OCI-LY7 (cell line): ENCODE measurements around the gene SMIM35. TPM values are rescaled to one million over a fixed set of nuclear protein-coding genes. Genes with fewer than 3 reads are reported as not detected.

Experiments
- BruUV-seq: library from RNA; stranded (reverse); fragments of 400-500 nt; replicated peaks from 2 replicates; lab custom pipeline; 2021; lab: Mats Ljungman, UMichigan
- CTCF ChIA-PET: fragments of 300-600 bp; sonication (Branson Sonifier 250); formaldehyde crosslinking; loops from one replicate; lab custom pipeline; 2022; ENCODE audit warnings: antibody characterized with exemption; ENCODE audit not compliant: unreplicated experiment; lab: Charles Lee
- POLR2A ChIA-PET: fragments of 300-600 bp; sonication (Branson Sonifier 250); formaldehyde crosslinking; loops from one replicate; lab custom pipeline; 2022; ENCODE audit warnings: antibody characterized with exemption; lab: Charles Lee
- DNase-seq: peaks from one replicate; pipeline ENCODE4 v3.0.0-alpha.2; 2015; ENCODE audit warnings: low spot score
- H2AFZ ChIP-seq: fragments of 200-600 bp; sonication (generic), shearing (Covaris generic); 2 replicates; pipeline ENCODE4 v1.6.1; 2014; ENCODE audit warnings: mild to moderate bottlenecking, antibody characterized with exemption, low read length, moderate library complexity
- H3K27ac ChIP-seq: fragments of 200-600 bp; sonication (generic); 2 replicates; pipeline ENCODE4 v1.5.1; 2014; ENCODE audit warnings: mixed run types, low read depth, mild to moderate bottlenecking, moderate library complexity, low read length, inconsistent platforms; ENCODE audit not compliant: poor library complexity, severe bottlenecking
- H3K36me3 ChIP-seq: fragments of 200-600 bp; sonication (generic); 2 replicates; pipeline ENCODE4 v1.6.1; 2014; ENCODE audit warnings: mild to moderate bottlenecking, antibody characterized with exemption, low read length, moderate library complexity, mixed read lengths; ENCODE audit not compliant: insufficient read depth
- H3K4me1 ChIP-seq: fragments of 200-600 bp; sonication (generic); 2 replicates; pipeline ENCODE4 v1.5.1; 2014; ENCODE audit warnings: mild to moderate bottlenecking, low read length; ENCODE audit not compliant: insufficient read depth, poor library complexity, severe bottlenecking
- H3K4me2 ChIP-seq: fragments of 200-600 bp; sonication (generic); 2 replicates; pipeline ENCODE4 v1.6.1; 2014; ENCODE audit warnings: mild to moderate bottlenecking, low read length
- H3K4me3 ChIP-seq: fragments of 200-600 bp; sonication (generic); 2 replicates; pipeline ENCODE4 v1.5.1; 2014; ENCODE audit warnings: mild to moderate bottlenecking, low read depth, low read length; ENCODE audit not compliant: poor library complexity, severe bottlenecking
- H3K79me2 ChIP-seq: fragments of 200-600 bp; sonication (generic); 2 replicates; pipeline ENCODE4 v1.6.1; 2016; ENCODE audit warnings: low read depth, mild to moderate bottlenecking, low read length, moderate library complexity, mixed read lengths; ENCODE audit not compliant: insufficient read depth
- H3K9me2 ChIP-seq: fragments of 200-600 bp; sonication (generic); 2 replicates; pipeline ENCODE4 v1.6.1; 2016; ENCODE audit warnings: mild to moderate bottlenecking, low read length, mixed read lengths; ENCODE audit not compliant: insufficient read depth
- H3K9me3 ChIP-seq: fragments of 200-600 bp; sonication (generic); 2 replicates; pipeline ENCODE4 v1.6.1; 2014; ENCODE audit warnings: mild to moderate bottlenecking, mixed run types, low read length, mixed read lengths
- H4K20me1 ChIP-seq: fragments of 200-600 bp; sonication (generic); 2 replicates; pipeline ENCODE4 v1.6.1; 2014; ENCODE audit warnings: mild to moderate bottlenecking, antibody characterized with exemption, low read length, moderate library complexity, mixed read lengths; ENCODE audit not compliant: insufficient read depth
- EZH2phosphoT487 ChIP-seq: fragments of 200-600 bp; sonication (generic); IDR thresholded peaks from 2 replicates; pipeline ENCODE4 v1.6.1; 2018; ENCODE audit warnings: low read depth, borderline replicate concordance, mild to moderate bottlenecking, mixed run types, antibody characterized with exemption, low read length, moderate library complexity, mixed read lengths
- intact Hi-C: fragments of 100-400 bp; cut with micrococcal nuclease; formaldehyde crosslinking; loops from one replicate; pipeline ENCODE4 v1.10.0; 2022; ENCODE audit not compliant: unreplicated experiment
- total RNA-seq, 2 experiments: library from RNA; depleted of rRNA in 1 of 2; stranded (reverse); fragments of >200 nt in 1 of 2; shearing (Covaris generic) in 1 of 2; gene quantifications; 2 replicates each; pipeline ENCODE4 v1.2.3, GENCODE V29; 2014 to 2022
- TF ChIP-seq, protein P1 (sequence below): fragments of 200-600 bp; sonication (generic); conservative IDR thresholded peaks from 2 replicates; pipeline ENCODE4 v1.5.1; 2014; ENCODE audit warnings: mild to moderate bottlenecking, antibody characterized with exemption, low read length, moderate library complexity, mixed read lengths

SMIM35 gene
- total RNA-seq, 2 experiments from 2014 or later, result 0.06 to 0.67 TPM

DNA sequence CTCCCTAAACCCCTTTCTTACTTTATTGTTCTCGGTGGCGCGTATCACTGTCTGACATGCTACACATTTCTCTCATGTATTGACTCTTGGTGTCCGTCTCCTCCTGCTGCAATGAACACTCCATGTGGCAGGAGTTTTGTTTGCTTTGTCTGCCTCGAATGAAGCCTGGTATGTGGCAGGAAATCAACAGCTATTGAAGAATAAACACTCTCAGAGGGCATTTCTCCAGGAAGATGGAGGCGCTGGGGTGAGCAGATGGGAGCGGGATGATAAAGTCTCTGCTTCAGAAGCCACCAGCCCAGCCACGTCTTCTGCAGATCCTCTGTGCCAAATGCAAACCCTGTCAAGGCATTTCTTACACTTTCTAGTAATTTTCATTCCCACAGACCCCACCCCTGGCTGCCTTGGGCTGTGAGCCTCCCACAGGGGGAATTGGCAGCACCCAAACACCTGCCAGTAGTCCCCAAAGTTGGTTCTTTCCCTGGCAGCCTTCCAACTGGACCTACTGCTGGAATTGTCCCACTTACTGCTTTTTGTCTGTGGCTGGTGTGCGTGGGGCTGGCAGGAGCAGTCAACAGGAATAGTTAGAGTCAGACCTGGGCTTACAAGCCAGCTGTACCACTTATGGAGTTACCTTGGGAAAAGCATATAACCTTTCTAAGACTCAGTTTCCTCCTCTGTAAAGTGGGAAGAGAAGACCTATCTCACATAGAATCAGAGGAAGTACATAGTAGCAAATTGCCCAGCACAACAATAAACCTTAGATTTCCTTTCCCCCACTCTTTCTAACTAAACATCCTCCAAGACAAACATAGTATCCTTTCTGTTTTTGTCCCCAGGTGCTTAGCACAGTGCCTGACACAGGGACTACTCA is 113.9 kb downstream of the SMIM35 start:
- ChIA-PET CTCF (no interaction called here), POLR2A (interaction anchor here (0.7 kb wide), 2 partner anchors 25 to 597 kb away, joined by 3 read pairs; no protein-coding TSS in a partner anchor)
- intact Hi-C loops, result no loop called here
- BruUV-seq, result no TSS peak
- TF ChIP-seq EZH2phosphoT487, result no peak
- TF ChIP-seq, protein P1, sequence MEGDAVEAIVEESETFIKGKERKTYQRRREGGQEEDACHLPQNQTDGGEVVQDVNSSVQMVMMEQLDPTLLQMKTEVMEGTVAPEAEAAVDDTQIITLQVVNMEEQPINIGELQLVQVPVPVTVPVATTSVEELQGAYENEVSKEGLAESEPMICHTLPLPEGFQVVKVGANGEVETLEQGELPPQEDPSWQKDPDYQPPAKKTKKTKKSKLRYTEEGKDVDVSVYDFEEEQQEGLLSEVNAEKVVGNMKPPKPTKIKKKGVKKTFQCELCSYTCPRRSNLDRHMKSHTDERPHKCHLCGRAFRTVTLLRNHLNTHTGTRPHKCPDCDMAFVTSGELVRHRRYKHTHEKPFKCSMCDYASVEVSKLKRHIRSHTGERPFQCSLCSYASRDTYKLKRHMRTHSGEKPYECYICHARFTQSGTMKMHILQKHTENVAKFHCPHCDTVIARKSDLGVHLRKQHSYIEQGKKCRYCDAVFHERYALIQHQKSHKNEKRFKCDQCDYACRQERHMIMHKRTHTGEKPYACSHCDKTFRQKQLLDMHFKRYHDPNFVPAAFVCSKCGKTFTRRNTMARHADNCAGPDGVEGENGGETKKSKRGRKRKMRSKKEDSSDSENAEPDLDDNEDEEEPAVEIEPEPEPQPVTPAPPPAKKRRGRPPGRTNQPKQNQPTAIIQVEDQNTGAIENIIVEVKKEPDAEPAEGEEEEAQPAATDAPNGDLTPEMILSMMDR, result no peak
- Histone ChIP-seq H3K4me1 (no peaks in the 10 kb centered on the region), H3K36me3 (no peaks in the 10 kb centered on the region), H4K20me1 (no peaks in the 10 kb centered on the region), H3K79me2 (no peaks in the 10 kb centered on the region), H3K9me3 (no peaks in the 10 kb centered on the region), H3K4me2 (no peak overlapping the region), H3K4me3 (no peak overlapping the region), H3K9me2 (no peaks in the 10 kb centered on the region), H2AFZ (no peak overlapping the region), H3K27ac (no peak overlapping the region)
- no peak for DNase-seq

DNA sequence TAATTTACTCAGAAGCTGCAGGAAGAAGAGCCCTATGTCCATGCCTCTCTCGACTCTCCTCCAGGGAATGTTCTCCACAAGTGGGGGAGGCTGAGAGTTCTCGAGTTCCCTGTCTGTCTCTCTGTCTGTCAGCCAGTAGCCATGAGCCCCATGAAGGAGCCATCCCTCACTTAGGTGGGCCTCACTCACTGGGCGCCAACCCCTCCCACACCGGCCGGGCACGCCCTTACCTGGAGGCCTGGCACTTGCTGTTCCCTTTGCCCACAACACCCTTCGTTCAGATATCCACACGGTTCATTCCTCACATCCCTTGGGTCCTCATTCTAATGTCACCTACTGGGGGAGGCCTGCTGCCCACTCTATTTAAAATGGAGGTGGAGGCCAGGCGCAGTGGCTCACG is 114.7 kb downstream of the SMIM35 start:
- H3K9me2 ChIP-seq, result no peaks in the 10 kb centered on the region
- H4K20me1 ChIP-seq, result no peaks in the 10 kb centered on the region
- no peaks in the 10 kb centered on the region for H3K36me3 ChIP-seq
- H3K4me1 ChIP-seq, result no peaks in the 10 kb centered on the region
- no TSS peak for BruUV-seq
- no peak overlapping the region for H3K4me2 ChIP-seq
- TF ChIP-seq, protein P1, result no peak
- TF ChIP-seq EZH2phosphoT487, result no peak
- ChIA-PET CTCF (no interaction called here), POLR2A (interaction anchor here (0.7 kb wide), 1 partner anchor 25 kb away, joined by 3 read pairs; no protein-coding TSS in a partner anchor)
- H3K4me3 ChIP-seq, result no peak overlapping the region
- H3K9me3 ChIP-seq, result no peaks in the 10 kb centered on the region
- no peak overlapping the region for H3K27ac ChIP-seq
- no peaks in the 10 kb centered on the region for H3K79me2 ChIP-seq
- no peak overlapping the region for H2AFZ ChIP-seq
- DNase-seq, result no peak
- intact Hi-C loops, result no loop called here
